Measurements from ENCODE around the gene DCDC1.
A peak's percentile ranks its signal among the peaks of the same experiment; 100 is the strongest.

DCDC1 gene, protein sequence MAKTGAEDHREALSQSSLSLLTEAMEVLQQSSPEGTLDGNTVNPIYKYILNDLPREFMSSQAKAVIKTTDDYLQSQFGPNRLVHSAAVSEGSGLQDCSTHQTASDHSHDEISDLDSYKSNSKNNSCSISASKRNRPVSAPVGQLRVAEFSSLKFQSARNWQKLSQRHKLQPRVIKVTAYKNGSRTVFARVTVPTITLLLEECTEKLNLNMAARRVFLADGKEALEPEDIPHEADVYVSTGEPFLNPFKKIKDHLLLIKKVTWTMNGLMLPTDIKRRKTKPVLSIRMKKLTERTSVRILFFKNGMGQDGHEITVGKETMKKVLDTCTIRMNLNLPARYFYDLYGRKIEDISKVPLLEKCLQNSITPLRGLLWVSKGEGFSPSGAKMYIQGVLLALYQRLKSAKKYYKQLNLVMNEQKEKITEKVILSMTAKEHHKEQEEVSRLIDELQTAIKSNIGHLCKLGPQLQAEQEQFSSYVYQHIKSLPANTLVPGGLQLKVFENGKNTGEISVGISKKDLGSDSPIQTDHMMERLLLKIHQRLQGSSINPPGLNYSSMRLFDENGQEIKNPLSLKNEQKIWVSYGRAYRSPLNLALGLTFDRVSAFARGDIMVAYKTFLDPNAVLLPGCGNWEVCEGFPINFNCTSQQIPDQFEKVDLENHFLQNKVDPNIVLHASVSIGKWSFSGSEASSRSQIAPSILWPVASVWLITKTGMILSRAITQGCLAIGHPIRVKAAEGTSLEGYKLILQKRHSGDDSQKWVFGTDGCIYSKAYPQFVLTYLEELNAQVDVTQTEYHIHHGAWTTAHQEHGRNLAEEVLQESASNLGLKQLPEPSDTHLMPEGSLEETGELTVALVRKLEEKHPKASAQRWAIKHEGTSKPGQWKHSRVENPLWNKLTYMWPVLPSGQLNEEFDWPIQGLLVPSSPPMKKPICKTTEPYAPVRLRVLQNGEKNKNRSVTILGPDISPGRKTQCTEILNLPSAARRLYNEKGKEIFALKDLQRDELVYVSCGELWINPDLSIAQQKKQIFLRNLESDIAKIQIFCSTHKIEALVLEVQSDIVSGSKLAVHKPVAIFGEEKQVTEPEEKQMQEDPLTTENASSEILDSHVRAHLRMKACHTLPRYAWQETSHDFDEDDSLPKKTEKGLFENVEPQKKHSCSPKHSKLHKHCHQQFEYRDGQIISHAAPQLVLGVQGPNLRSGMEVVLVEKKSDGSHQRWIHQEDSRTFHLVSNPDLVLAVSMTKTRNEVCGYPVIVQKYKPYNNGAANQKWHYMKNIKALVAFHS (N-terminal part only)

GRCh38 chr11:31369348-31370329 lies at the start of gene DCDC1, which contains the start of gene DNAJC24:
Gene DCDC1 (minus strand): TSS chr11:31369739. CDS start chr11:31328280, 41,459 bp downstream.
Gene DNAJC24 (plus strand): TSS chr11:31369860. CDS start chr11:31370749, 889 bp downstream.
- DNase-seq (ENCODE audit: low read depth in 2 of 3, low spot score in 2 of 3) = peak; percentile 69 to 81 (median 74)

DNA sequence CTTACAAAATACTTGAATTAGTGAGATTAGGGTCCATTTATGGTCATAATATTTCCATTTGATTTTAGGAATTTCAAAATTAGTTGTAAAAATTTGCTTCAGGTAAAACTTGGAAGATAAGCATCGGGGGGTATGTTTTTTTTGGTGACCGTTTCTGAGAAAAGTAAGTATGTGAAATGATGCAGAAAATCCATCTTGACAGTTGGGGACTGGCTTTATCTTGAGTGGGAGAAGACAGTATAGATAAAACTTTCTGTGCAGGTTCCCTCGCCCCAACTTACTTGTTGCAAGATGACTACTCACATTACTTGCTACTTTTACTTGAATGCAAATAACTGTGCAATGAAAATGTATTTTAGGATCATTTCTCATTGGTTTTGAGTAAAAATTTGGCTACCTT lies 49.6 kb upstream of the DCDC1 start:
- no peak for DNase-seq (ENCODE audit: low read depth in 2 of 3, low spot score in 2 of 3)

DNA sequence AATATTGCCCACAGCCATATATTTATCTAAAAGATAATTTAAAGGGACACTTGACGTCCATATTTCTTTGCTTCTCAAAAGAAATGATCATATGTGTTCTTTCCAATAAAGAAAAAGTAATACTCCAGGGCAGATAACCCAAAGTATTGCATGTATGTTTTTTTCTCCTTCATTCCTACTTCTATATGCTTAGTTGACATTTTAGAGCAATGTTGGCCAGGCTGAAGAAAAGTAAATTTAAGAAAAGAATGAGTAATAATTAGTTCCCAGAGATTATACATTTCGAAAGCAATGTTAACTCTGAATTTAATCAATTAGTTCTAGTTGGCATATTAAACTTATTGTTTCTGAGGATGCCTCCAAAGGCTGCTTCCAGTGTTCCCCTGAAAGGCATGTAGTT lies 48.3 kb upstream of the DCDC1 start:
- DNase-seq (ENCODE audit: low read depth in 2 of 3, low spot score in 2 of 3) = no peak

- DNase-seq (ENCODE audit: low read depth in 2 of 3, low spot score in 2 of 3) = no peak
Measured at GRCh38 chr11:31417357-31417756, 47.8 kb upstream of the DCDC1 start.

DNA sequence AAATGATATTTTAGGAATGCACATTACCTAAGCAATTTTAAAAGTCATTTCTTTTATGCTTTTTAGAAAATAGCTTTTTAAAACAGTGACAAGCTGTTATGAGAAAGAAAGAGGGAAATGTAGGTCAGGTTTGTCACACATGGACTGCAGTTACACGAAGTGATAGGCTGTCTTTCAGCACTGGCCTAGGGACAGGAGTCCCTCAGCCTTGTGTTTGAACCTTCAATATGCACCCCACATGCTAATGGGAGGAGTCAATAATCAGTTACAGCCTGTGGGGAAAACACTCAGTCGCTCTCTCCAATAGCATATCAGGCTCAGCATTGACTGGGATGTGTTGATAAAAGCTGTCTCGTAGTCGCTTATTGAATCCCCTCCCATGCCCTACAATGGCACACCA lies 45.9 kb upstream of the DCDC1 start:
- DNase-seq (ENCODE audit: low read depth in 2 of 3, low spot score in 2 of 3) = no peak

DNA sequence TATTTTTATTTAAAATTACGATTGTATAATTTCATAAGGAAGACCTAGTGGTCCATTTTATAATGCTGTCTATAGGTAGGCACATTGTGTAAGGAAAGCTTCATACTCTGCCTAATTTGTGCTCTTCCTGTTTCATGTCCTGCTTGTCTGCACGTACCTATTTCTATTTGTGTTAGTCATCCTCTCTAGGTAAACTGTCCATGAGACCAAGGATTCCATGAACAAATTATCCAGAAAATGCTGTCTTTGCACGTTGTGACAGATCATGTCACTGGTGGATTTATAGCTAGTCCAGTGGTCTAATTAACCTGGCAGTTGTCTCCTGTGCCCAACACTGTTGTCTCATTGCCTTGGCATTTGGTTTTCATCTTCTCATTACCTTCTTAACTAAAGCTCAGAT lies 44.8 kb upstream of the DCDC1 start:
- no peak for DNase-seq (ENCODE audit: low read depth in 2 of 3, low spot score in 2 of 3)

- DNase-seq (ENCODE audit: low read depth in 2 of 3, low spot score in 2 of 3) = no peak
Measured at GRCh38 chr11:31412946-31413345, 43.4 kb upstream of the DCDC1 start.

DNA sequence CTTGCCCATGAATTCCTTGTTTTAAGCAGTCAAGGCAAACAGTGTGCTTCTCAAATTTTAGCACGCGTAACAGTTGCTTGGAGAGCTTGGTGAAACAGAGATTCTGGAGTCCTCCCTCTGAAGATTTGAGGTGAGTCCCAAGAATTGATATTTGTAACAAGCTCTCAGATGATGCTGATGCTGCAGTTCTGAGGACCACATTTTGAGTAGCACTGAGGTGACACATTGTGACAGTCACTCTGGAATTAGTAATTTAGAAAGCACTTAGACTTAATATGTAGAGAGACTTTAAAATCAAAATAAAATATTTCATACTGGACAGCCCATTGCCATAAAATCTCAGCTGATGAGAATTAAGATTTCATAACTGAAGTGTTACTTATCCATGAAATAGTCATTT lies 38.7 kb upstream of the DCDC1 start:
- DNase-seq (ENCODE audit: low read depth in 2 of 3, low spot score in 2 of 3) = no peak

- no peak for DNase-seq (ENCODE audit: low read depth in 2 of 3, low spot score in 2 of 3)
Measured at GRCh38 chr11:31404614-31405013, 35.1 kb upstream of the DCDC1 start.

GRCh38 chr11:31397239-31397834 lies 27.8 kb upstream of the DCDC1 start:
- no peak for DNase-seq (ENCODE audit: low read depth in 2 of 3, low spot score in 2 of 3)

- no peak for DNase-seq (ENCODE audit: low read depth in 2 of 3, low spot score in 2 of 3)
Measured at GRCh38 chr11:31387379-31387778, 17.8 kb upstream of the DCDC1 start.

GRCh38 chr11:31383116-31383515 lies 13.6 kb upstream of the DCDC1 start:
- DNase-seq (ENCODE audit: low read depth in 2 of 3, low spot score in 2 of 3) = no peak

DNA sequence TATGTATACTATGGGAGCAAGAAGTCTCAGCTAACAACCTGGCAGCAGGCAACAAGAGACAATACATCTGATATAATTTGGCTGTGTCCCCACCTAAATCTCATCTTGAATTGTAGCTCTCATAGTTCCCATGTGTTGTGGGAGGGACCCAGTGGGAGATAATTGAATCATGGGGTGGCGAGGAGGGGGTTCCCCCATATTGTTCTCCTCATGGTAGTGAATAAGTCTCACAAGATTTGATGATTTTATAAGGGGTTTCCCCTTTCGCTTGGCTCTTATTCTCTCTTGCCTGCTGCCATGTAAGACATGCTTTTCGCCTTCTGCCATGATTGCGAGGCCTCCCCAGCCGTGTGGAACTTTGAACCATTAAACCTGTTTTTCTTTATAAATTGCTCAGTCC lies 6.3 kb upstream of the DCDC1 start:
- DNase-seq (ENCODE audit: low read depth in 2 of 3, low spot score in 2 of 3) = no peak

- DNase-seq (ENCODE audit: low read depth in 2 of 3, low spot score in 2 of 3) = no peak
Measured at GRCh38 chr11:31366795-31367194, 2.7 kb downstream of the DCDC1 start.

DNA sequence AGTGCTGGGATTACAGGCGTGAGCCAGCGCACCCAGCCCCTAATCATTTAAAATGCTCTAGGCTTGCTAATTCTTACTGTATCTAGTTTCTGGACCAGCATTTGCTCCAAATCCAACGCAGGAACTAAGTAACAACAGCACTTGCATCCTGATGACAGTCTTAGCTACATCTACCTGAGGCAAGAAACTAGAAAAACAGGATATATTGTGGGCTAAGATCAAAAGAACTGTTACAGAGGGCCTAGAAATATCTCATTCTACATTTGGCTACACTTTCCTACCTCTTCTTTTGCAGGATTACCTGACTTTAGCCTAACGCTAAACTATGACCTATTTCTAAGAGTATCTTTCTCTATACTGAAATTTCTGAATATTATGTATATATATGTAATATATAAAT lies 7.8 kb downstream of the DCDC1 start:
- DNase-seq (ENCODE audit: low read depth in 2 of 3, low spot score in 2 of 3) = no peak

- DNase-seq (ENCODE audit: low read depth in 2 of 3, low spot score in 2 of 3) = no peak
Measured at GRCh38 chr11:31355817-31356216, 13.7 kb downstream of the DCDC1 start.

DNA sequence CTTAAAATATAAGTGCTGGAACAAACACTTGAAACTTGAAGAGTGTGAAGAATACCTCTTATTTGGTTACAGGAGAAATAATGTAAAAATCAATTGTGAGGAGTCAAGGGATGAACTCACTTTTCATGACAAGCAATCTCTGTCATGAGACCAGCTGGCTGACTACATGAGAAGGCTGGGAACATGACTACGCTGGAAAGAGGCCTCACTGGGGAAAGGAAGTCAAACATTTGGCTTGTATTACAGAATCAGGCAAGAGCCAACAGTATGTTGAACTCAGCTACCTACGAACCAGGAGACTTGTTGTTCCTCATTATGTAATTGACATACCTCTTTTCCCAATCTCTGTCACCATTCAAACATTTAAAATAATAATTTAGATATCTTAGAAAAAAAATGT lies 14.4 kb downstream of the DCDC1 start:
- DNase-seq (ENCODE audit: low read depth in 2 of 3, low spot score in 2 of 3) = no peak

- DNase-seq (ENCODE audit: low read depth in 2 of 3, low spot score in 2 of 3) = no peak
Measured at GRCh38 chr11:31351168-31351567, 18.4 kb downstream of the DCDC1 start.

DNA sequence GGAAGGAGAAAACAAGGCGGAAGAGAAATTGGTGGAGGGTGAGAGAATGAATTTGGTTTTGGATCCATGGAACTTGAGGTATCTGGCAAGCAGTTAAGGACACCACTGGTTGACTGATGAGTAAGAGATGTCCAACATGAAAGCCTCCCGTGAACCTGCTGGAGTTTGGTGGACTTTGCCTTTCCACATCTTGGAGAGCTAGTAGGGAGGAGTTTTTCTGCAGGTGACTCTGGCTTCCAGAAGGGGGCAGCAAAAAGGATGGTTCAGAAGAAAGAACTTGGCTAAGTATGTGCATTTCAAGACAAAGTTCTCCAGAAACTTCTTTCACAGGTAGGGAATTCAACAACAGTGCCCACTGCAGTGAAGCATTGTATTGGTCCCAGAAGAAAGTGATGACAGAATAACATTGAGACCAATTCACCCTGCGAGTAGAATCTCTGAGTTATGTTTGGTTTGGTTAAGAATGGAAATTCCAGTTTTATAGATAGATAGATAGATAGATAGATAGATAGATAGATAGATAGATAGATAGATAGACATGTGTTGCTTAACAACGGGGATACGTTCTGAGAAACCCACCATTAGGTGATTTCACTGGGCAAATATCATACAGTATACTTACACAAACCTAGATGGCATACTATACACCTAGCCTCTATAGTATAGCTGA lies 28.5 kb downstream of the DCDC1 start:
- no peak for DNase-seq (ENCODE audit: low read depth in 2 of 3, low spot score in 2 of 3)
